GM12878 (cell line): ENCODE measurements around the gene ACADS. TPM values are rescaled to one million over a fixed set of nuclear protein-coding genes. Genes with fewer than 3 reads are reported as not detected.

Experiments
- ATAC-seq: fragments of 200-7000 bp; cut with Tn5 transposase; 3 replicates; pipeline ENCODE4 v1.9.1; 2020; ENCODE audit warnings: mild to moderate bottlenecking, moderate library complexity
- BruUV-seq: library from RNA; stranded (reverse); fragments of 400-500 nt; replicated peaks from 2 replicates; lab custom pipeline; 2021; lab: Mats Ljungman, UMichigan
- CTCF ChIA-PET: fragments of 300-600 bp; sonication (Branson Sonifier 250); formaldehyde crosslinking; extraction: SDS; loops from one replicate; lab custom pipeline; 2021; ENCODE audit warnings: inconsistent platforms; lab: Yijun Ruan, JAX
- POLR2A ChIA-PET: fragments of 350-600 bp; formaldehyde crosslinking; extraction: SDS; loops from one replicate; lab custom pipeline; 2021; ENCODE audit warnings: inconsistent platforms; lab: Charles Lee
- RAD21 ChIA-PET: fragments of 300-600 bp; sonication (Branson Sonifier 250); formaldehyde crosslinking; loops from one replicate; lab custom pipeline; 2023; ENCODE audit warnings: antibody characterized with exemption; ENCODE audit not compliant: unreplicated experiment; lab: Charles Lee
- SMC1A ChIA-PET: fragments of 300-600 bp; sonication (Branson Sonifier 250); formaldehyde crosslinking; loops from one replicate; lab custom pipeline; 2023; ENCODE audit not compliant: unreplicated experiment, uncharacterized antibody; lab: Charles Lee
- DNase-seq: peaks from one replicate; pipeline ENCODE4 v3.0.0-alpha.2; 2011; ENCODE audit warnings: low read depth, low spot score
- FAIRE-seq: peaks from 3 replicates; lab custom pipeline; 2011; peaks lifted over from hg19 to GRCh38; lab: Jason Lieb, UNC
- H2AFZ ChIP-seq: 2 replicates; pipeline ENCODE4 v1.6.0; 2011; ENCODE audit warnings: low read depth, low read length, control low read depth; ENCODE audit not compliant: control insufficient read depth
- H3K27ac ChIP-seq: 2 replicates; pipeline ENCODE4 v1.5.1; 2011; ENCODE audit warnings: control low read depth; ENCODE audit not compliant: control insufficient read depth, insufficient read depth
- H3K27me3 ChIP-seq, 2 experiments: replicated peaks in 1 of 2; 2 replicates each; pipeline versions ENCODE4 v1.6.0 to v1.6.1; 2011; ENCODE audit warnings: low read length in 1 of 2; ENCODE audit not compliant: control insufficient read depth in 2 of 2, insufficient read depth in 2 of 2
- H3K36me3 ChIP-seq, 2 experiments: 2 replicates each; pipeline ENCODE4 v1.5.1; 2011; ENCODE audit warnings: low read length in 1 of 2; ENCODE audit not compliant: control insufficient read depth in 2 of 2, insufficient read depth in 2 of 2
- H3K4me1 ChIP-seq: 2 replicates; pipeline ENCODE4 v1.6.1; 2011; ENCODE audit warnings: mild to moderate bottlenecking, low read length, moderate library complexity, mixed read lengths; ENCODE audit not compliant: control insufficient read depth, insufficient read depth
- H3K4me2 ChIP-seq: 2 replicates; pipeline ENCODE4 v1.6.0; 2011; ENCODE audit warnings: control low read depth; ENCODE audit not compliant: control insufficient read depth, insufficient read depth
- H3K4me3 ChIP-seq: fragments of 200-600 bp; sonication (generic); 2 replicates; pipeline ENCODE4 v1.5.1; 2016
- H3K79me2 ChIP-seq: 2 replicates; pipeline ENCODE4 v1.6.0; 2011; ENCODE audit warnings: low read length; ENCODE audit not compliant: control insufficient read depth, insufficient read depth
- H3K9ac ChIP-seq: 2 replicates; pipeline ENCODE4 v1.8.0; 2011; ENCODE audit warnings: low read length, control low read depth, mixed read lengths; ENCODE audit not compliant: control insufficient read depth, insufficient read depth
- H3K9me3 ChIP-seq: replicated peaks from 3 replicates; pipeline ENCODE4 v1.5.1; 2011; ENCODE audit warnings: mild to moderate bottlenecking, low read length; ENCODE audit not compliant: control insufficient read depth, insufficient read depth
- H4K20me1 ChIP-seq: 2 replicates; pipeline ENCODE4 v1.6.0; 2011; ENCODE audit not compliant: control insufficient read depth, insufficient read depth
- ATF7 ChIP-seq: fragments of 450-650 bp; IDR thresholded peaks from 2 replicates; pipeline ENCODE4 v1.6.1; 2016; ENCODE audit warnings: low read depth, mild to moderate bottlenecking
- CEBPB ChIP-seq, 2 experiments: fragments of 150-350 bp in 1 of 2; IDR thresholded peaks; 2 replicates each; pipeline ENCODE4 v1.6.1; 2012 to 2014; ENCODE audit warnings: low read depth in 2 of 2, low read length in 2 of 2, borderline replicate concordance in 1 of 2, inconsistent platforms in 1 of 2
- MYB ChIP-seq: fragments of 150-350 bp; IDR thresholded peaks from 2 replicates; pipeline ENCODE4 v1.6.1; 2014; ENCODE audit warnings: mild to moderate bottlenecking, low read depth, low read length, borderline replicate concordance
- NFYB ChIP-seq: IDR thresholded peaks from 2 replicates; pipeline ENCODE4 v1.6.1; 2011; ENCODE audit warnings: low read depth, mild to moderate bottlenecking, low read length, improper control_type of control experiment, moderate library complexity; ENCODE audit not compliant: insufficient read depth
- PAX5 ChIP-seq: IDR thresholded peaks from 2 replicates; pipeline ENCODE4 v1.6.1; 2011; ENCODE audit warnings: low read depth, low read length, borderline replicate concordance
- PML ChIP-seq: IDR thresholded peaks from 2 replicates; pipeline ENCODE4 v1.6.1; 2012; ENCODE audit warnings: low read length, inconsistent platforms
- RAD51 ChIP-seq: fragments of 450-650 bp; IDR thresholded peaks from 2 replicates; pipeline ENCODE4 v1.6.1; 2016; ENCODE audit warnings: moderate library complexity, mild to moderate bottlenecking, inconsistent platforms
- SIX5 ChIP-seq: IDR thresholded peaks from 2 replicates; pipeline ENCODE4 v1.6.1; 2011; ENCODE audit warnings: mild to moderate bottlenecking, low read depth, low read length, moderate library complexity; ENCODE audit not compliant: severe bottlenecking
- SMAD5 ChIP-seq: IDR thresholded peaks from 2 replicates; pipeline ENCODE4 v1.6.1; 2016; ENCODE audit warnings: antibody characterized with exemption, low read depth
- SREBF2 ChIP-seq: IDR thresholded peaks from 2 replicates; pipeline ENCODE4 v1.6.1; 2012; ENCODE audit warnings: mild to moderate bottlenecking, low read length
- ZZZ3 ChIP-seq: IDR thresholded peaks from 2 replicates; pipeline ENCODE4 v1.6.1; 2011; ENCODE audit warnings: low read depth; ENCODE audit not compliant: control insufficient read depth, insufficient read length
- WGBS: methylation state at CpG from one replicate; pipeline ENCODE4 v1.1.6; 2016; ENCODE audit warnings: low lambda C conversion rate; ENCODE audit not compliant: insufficient replicate concordance, insufficient coverage; ENCODE audit errors: missing lambda C conversion rate; 5-methylcytosine and 5-hydroxymethylcytosine counted together
- in situ Hi-C: fragments of 300-500 bp; cut with MboI; formaldehyde crosslinking; loops from 9 replicates; pipeline ENCODE4 v1.14.3; 2018; ENCODE audit warnings: mixed read lengths
- intact Hi-C: fragments of 100-400 bp; cut with micrococcal nuclease; formaldehyde crosslinking; loops from one replicate; pipeline ENCODE4 v1.14.2; 2022; ENCODE audit not compliant: unreplicated experiment
- polyA plus RNA-seq, 11 experiments: library from polyadenylated mRNA; depleted of rRNA in 4 of 11; unstranded in 6 of 11; stranded (reverse) in 5 of 11; fragments of >200 nt; fragmentation: Nextera tagmentation in 4 of 11; fragmentation: Illumina TruSeq in 1 of 11; extraction: Ambion mirVana in 4 of 11; extraction: Trizol in 1 of 11; gene quantifications; 1 replicate in 1 of 11; 2 replicates in 10 of 11; pipeline versions ENCODE4 v1.2.1 to v1.2.3, GENCODE V29; 2011 to 2016; ENCODE audit warnings: inconsistent platforms in 2 of 11, missing spikeins in 2 of 11, low read depth in 1 of 11
- total RNA-seq, 4 experiments: library from RNA; depleted of rRNA in 3 of 4; stranded (reverse); fragments of >200 nt in 3 of 4; fragmentation: Illumina TruSeq in 1 of 4; extraction: Trizol in 1 of 4; gene quantifications; 2 replicates each; pipeline versions ENCODE4 v1.2.1 to v1.2.3, GENCODE V29; 2013 to 2021
- TF ChIP-seq, protein P1 (sequence below): IDR thresholded peaks from 2 replicates; pipeline ENCODE4 v1.6.1; 2012; ENCODE audit warnings: mild to moderate bottlenecking, low read depth, low read length
- TF ChIP-seq, protein P2 (sequence below): fragments of 450-650 bp; IDR thresholded peaks from 2 replicates; pipeline ENCODE4 v1.6.1; 2016; ENCODE audit warnings: mild to moderate bottlenecking
- TF ChIP-seq, protein P3 (sequence below): IDR thresholded peaks from 2 replicates; pipeline ENCODE4 v1.6.1; 2012; ENCODE audit warnings: low read depth, low read length, improper control_type of control experiment

The ACADS gene
- total and polyA plus RNA-seq, 10 of the 15 experiments (the other 5 are each of a cell fraction or from before 2014, with no cell fraction given): 0.05 to 18.1 (median 10.2) TPM

DNA sequence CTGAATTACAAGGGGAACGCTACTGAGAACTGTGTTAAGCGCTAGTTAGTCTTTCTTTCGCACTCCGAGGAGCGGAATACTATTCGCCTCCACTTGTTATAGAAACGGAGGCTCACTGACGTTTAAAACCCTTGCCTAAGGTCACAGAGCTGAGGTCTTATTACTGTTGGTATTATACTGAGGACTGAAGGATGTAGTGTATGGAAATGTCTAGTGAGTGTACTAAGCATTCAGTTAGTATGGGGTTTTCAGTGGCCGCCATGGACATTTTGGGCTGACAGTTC lies 826 bp downstream of the ACADS start:
- Histone ChIP-seq H2AFZ (peak overlapping the region; percentile 88), H3K27ac (no peak overlapping the region), H3K9me3 (no peaks in the 10 kb centered on the region), H3K4me3 (peak overlapping the region; percentile 59), H3K4me1 (peaks cover 17% of the 10 kb centered on the region), H3K36me3 (peaks cover 3 to 5% of the 10 kb centered on the region in 2 experiments; a peak in 3 of 4 replicates), H4K20me1 (no peaks in the 10 kb centered on the region), H3K27me3 (no peaks in the 10 kb centered on the region), H3K4me2 (peak overlapping the region; percentile 53), H3K9ac (no peak overlapping the region; the same call in 1 of the 2 replicates), H3K79me2 (no peaks in the 10 kb centered on the region; the same call in 1 of the 2 replicates)
- intact Hi-C loops: no loop called here
- DNase-seq (no peak), ATAC-seq (no peak), FAIRE-seq (no peak)
- in situ Hi-C loops: no loop called here
- no peak for TF ChIP-seq PML
- TF ChIP-seq SMAD5: no peak
- TF ChIP-seq, protein P1, sequence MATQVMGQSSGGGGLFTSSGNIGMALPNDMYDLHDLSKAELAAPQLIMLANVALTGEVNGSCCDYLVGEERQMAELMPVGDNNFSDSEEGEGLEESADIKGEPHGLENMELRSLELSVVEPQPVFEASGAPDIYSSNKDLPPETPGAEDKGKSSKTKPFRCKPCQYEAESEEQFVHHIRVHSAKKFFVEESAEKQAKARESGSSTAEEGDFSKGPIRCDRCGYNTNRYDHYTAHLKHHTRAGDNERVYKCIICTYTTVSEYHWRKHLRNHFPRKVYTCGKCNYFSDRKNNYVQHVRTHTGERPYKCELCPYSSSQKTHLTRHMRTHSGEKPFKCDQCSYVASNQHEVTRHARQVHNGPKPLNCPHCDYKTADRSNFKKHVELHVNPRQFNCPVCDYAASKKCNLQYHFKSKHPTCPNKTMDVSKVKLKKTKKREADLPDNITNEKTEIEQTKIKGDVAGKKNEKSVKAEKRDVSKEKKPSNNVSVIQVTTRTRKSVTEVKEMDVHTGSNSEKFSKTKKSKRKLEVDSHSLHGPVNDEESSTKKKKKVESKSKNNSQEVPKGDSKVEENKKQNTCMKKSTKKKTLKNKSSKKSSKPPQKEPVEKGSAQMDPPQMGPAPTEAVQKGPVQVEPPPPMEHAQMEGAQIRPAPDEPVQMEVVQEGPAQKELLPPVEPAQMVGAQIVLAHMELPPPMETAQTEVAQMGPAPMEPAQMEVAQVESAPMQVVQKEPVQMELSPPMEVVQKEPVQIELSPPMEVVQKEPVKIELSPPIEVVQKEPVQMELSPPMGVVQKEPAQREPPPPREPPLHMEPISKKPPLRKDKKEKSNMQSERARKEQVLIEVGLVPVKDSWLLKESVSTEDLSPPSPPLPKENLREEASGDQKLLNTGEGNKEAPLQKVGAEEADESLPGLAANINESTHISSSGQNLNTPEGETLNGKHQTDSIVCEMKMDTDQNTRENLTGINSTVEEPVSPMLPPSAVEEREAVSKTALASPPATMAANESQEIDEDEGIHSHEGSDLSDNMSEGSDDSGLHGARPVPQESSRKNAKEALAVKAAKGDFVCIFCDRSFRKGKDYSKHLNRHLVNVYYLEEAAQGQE: no peak
- TF ChIP-seq NFYB: no peak
- RAD21 ChIA-PET: no interaction called here
- POLR2A ChIA-PET: no interaction called here
- no TSS peak for BruUV-seq
- SMC1A ChIA-PET: no interaction called here
- CTCF ChIA-PET: no interaction called here
- 91% methylated on average over 9 of the region's 9 CpGs for WGBS

DNA sequence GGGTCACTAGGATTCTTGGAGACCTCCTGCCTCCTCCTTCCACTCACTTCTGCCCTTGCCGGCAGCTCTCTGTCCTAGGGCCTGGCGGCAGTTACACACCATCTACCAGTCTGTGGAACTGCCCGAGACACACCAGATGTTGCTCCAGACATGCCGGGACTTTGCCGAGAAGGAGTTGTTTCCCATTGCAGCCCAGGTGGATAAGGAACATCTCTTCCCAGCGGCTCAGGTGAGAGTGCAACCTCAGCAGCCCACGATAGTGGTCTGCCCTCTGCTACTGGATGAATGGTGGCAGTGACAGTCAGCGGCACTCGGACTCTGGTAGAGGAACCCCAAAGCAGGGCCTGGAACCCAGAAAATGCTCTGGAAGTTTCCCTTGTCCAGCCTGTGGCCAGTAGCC lies 1.3 kb downstream of the ACADS start:
- no peak overlapping the region for H2AFZ ChIP-seq
- peak overlapping the region; percentile 53; the same call in 1 of the 2 replicates for H3K4me2 ChIP-seq
- in situ Hi-C loops (no loop called here), intact Hi-C loops (no loop called here)
- peaks cover 12% of the 10 kb centered on the region for H3K4me1 ChIP-seq
- ChIA-PET SMC1A (no interaction called here), RAD21 (no interaction called here), CTCF (no interaction called here), POLR2A (no interaction called here)
- H3K79me2 ChIP-seq: no peaks in the 10 kb centered on the region; the same call in 1 of the 2 replicates
- H3K4me3 ChIP-seq: no peak overlapping the region
- H3K27me3 ChIP-seq: no peaks in the 10 kb centered on the region
- no peak overlapping the region for H3K9ac ChIP-seq
- WGBS: 100% methylated on average over 9 of the region's 9 CpGs
- H3K9me3 ChIP-seq: no peaks in the 10 kb centered on the region
- BruUV-seq: no TSS peak
- no peak for DNase-seq
- peaks cover 1 to 2% of the 10 kb centered on the region in 2 experiments; a peak in 2 of 4 replicates for H3K36me3 ChIP-seq
- ATAC-seq: no peak
- no peak for FAIRE-seq
- no peaks in the 10 kb centered on the region for H4K20me1 ChIP-seq
- no peak overlapping the region for H3K27ac ChIP-seq
- TF ChIP-seq CEBPB (IDR thresholded peaks at IDR 0.05; ENCODE audit: borderline replicate concordance in 1 of 2, low read depth in 2 of 2, low read length in 2 of 2): no peak
- no peak for TF ChIP-seq SREBF2
- TF ChIP-seq, protein P2, sequence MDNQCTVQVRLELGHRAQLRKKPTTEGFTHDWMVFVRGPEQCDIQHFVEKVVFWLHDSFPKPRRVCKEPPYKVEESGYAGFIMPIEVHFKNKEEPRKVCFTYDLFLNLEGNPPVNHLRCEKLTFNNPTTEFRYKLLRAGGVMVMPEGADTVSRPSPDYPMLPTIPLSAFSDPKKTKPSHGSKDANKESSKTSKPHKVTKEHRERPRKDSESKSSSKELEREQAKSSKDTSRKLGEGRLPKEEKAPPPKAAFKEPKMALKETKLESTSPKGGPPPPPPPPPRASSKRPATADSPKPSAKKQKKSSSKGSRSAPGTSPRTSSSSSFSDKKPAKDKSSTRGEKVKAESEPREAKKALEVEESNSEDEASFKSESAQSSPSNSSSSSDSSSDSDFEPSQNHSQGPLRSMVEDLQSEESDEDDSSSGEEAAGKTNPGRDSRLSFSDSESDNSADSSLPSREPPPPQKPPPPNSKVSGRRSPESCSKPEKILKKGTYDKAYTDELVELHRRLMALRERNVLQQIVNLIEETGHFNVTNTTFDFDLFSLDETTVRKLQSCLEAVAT: no peak
- TF ChIP-seq, protein P3, sequence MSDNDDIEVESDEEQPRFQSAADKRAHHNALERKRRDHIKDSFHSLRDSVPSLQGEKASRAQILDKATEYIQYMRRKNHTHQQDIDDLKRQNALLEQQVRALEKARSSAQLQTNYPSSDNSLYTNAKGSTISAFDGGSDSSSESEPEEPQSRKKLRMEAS: no peak
- TF ChIP-seq ATF7: no peak
- TF ChIP-seq PAX5: no peak
- TF ChIP-seq MYB: no peak
- no peak for TF ChIP-seq ZZZ3
- TF ChIP-seq SIX5: no peak
- TF ChIP-seq RAD51: no peak
